IMR-90 (cell line): Measurements from ENCODE around the gene LDHD. TPM values are rescaled to one million over a fixed set of nuclear protein-coding genes. Genes with fewer than 3 reads are reported as not detected.

Experiments
- ATAC-seq: fragments of 200-7000 bp; cut with Tn5 transposase; 2 replicates; pipeline ENCODE4 v1.9.1; 2020; ENCODE audit warnings: low read depth, mild to moderate bottlenecking, moderate library complexity
- BruUV-seq: library from RNA; stranded (reverse); fragments of 400-500 nt; replicated peaks from 2 replicates; lab custom pipeline; 2021; lab: Mats Ljungman, UMichigan
- CTCF ChIA-PET: fragments of 300-600 bp; formaldehyde crosslinking; extraction: SDS; loops from one replicate; lab custom pipeline; 2021; ENCODE audit warnings: antibody characterized with exemption; lab: Yijun Ruan, JAX
- POLR2A ChIA-PET: fragments of 300-600 bp; sonication (Branson Sonifier 250); formaldehyde crosslinking; loops from one replicate; lab custom pipeline; 2022; ENCODE audit warnings: antibody characterized with exemption; ENCODE audit not compliant: unreplicated experiment; lab: Charles Lee
- DNase-seq: peaks from one replicate; pipeline ENCODE4 v3.0.0; 2013
- H2AFZ ChIP-seq: replicated peaks from 2 replicates; pipeline ENCODE3; 2013; ENCODE audit warnings: low read length, mild to moderate bottlenecking; ENCODE audit not compliant: poor library complexity
- H2AK5ac ChIP-seq: 2 replicates; pipeline ENCODE4 v1.6.1; 2013; ENCODE audit warnings: low read depth, low read length, inconsistent platforms
- H2AK9ac ChIP-seq: replicated peaks from 2 replicates; pipeline ENCODE3; 2013; ENCODE audit warnings: mild to moderate bottlenecking, low read depth, low read length, moderate library complexity; ENCODE audit not compliant: poor library complexity
- H2BK120ac ChIP-seq: 2 replicates; pipeline ENCODE4 v1.6.1; 2013; ENCODE audit warnings: low read depth, low read length, inconsistent platforms
- H2BK15ac ChIP-seq: 3 replicates; pipeline ENCODE4 v1.6.1; 2013; ENCODE audit warnings: low read depth, low read length, inconsistent platforms
- H2BK20ac ChIP-seq: 2 replicates; pipeline ENCODE4 v1.6.1; 2013; ENCODE audit warnings: low read depth, mild to moderate bottlenecking, inconsistent platforms, low read length, moderate library complexity
- H2BK5ac ChIP-seq: 2 replicates; pipeline ENCODE4 v1.6.1; 2013; ENCODE audit warnings: mild to moderate bottlenecking, low read depth, low read length, inconsistent platforms; ENCODE audit not compliant: poor library complexity, severe bottlenecking
- H3K14ac ChIP-seq: replicated peaks from 2 replicates; pipeline ENCODE4 v1.6.1; 2013; ENCODE audit warnings: low read depth, low read length, inconsistent platforms
- H3K18ac ChIP-seq: 2 replicates; pipeline ENCODE4 v1.6.1; 2013; ENCODE audit warnings: low read depth, low read length, control low read depth
- H3K23ac ChIP-seq: 2 replicates; pipeline ENCODE4 v1.6.1; 2013; ENCODE audit warnings: low read depth, low read length, inconsistent platforms
- H3K27ac ChIP-seq: 2 replicates; pipeline ENCODE4 v1.5.1; 2013; ENCODE audit warnings: mild to moderate bottlenecking, control low read depth, low read length; ENCODE audit not compliant: insufficient read depth
- H3K27me3 ChIP-seq: 2 replicates; pipeline ENCODE4 v1.6.1; 2013; ENCODE audit warnings: low read length; ENCODE audit not compliant: control insufficient read depth, insufficient read depth
- H3K36me3 ChIP-seq: 2 replicates; pipeline ENCODE4 v1.6.1; 2013; ENCODE audit warnings: low read length, mixed read lengths; ENCODE audit not compliant: control insufficient read depth, insufficient read depth
- H3K4ac ChIP-seq: 2 replicates; pipeline ENCODE4 v1.6.1; 2013; ENCODE audit warnings: low read depth, low read length, inconsistent platforms
- H3K4me1 ChIP-seq: 2 replicates; pipeline ENCODE4 v1.6.1; 2013; ENCODE audit warnings: low read length, mixed read lengths; ENCODE audit not compliant: control insufficient read depth, insufficient read depth
- H3K4me2 ChIP-seq: 2 replicates; pipeline ENCODE4 v1.6.1; 2013; ENCODE audit warnings: low read depth, mild to moderate bottlenecking, control low read depth, low read length, moderate library complexity
- H3K4me3 ChIP-seq: 2 replicates; pipeline ENCODE4 v1.5.1; 2013; ENCODE audit warnings: low read depth, mild to moderate bottlenecking, control low read depth, low read length, moderate library complexity; ENCODE audit not compliant: insufficient read depth
- H3K56ac ChIP-seq: 2 replicates; pipeline ENCODE4 v1.6.1; 2013; ENCODE audit warnings: low read length, inconsistent platforms; ENCODE audit not compliant: insufficient read depth; ENCODE audit errors: extremely low read depth
- H3K79me1 ChIP-seq, 2 experiments: 2 replicates each; pipeline ENCODE4 v1.6.1; 2013; ENCODE audit warnings: low read length in 2 of 2, inconsistent platforms in 1 of 2, low read depth in 1 of 2
- H3K9ac ChIP-seq: 2 replicates; pipeline ENCODE4 v1.6.1; 2013; ENCODE audit warnings: low read depth, low read length, control low read depth
- H3K9me1 ChIP-seq: 2 replicates; pipeline ENCODE4 v1.6.1; 2013; ENCODE audit warnings: low read length, inconsistent platforms; ENCODE audit not compliant: insufficient read depth
- H3K9me3 ChIP-seq: 2 replicates; pipeline ENCODE4 v1.6.1; 2013; ENCODE audit warnings: low read length; ENCODE audit not compliant: control insufficient read depth, insufficient read depth
- H4K20me1 ChIP-seq: 2 replicates; pipeline ENCODE4 v1.6.1; 2013; ENCODE audit warnings: low read length, inconsistent platforms; ENCODE audit not compliant: insufficient read depth
- H4K5ac ChIP-seq: 2 replicates; pipeline ENCODE4 v1.6.1; 2013; ENCODE audit warnings: mild to moderate bottlenecking, low read depth, low read length, control low read depth
- H4K8ac ChIP-seq, 2 experiments: 2 replicates each; pipeline ENCODE4 v1.6.1; 2013; ENCODE audit warnings: low read depth in 2 of 2, low read length in 2 of 2, control low read depth in 1 of 2, inconsistent platforms in 1 of 2
- H4K91ac ChIP-seq: 2 replicates; pipeline ENCODE4 v1.6.1; 2013; ENCODE audit warnings: low read depth, low read length, inconsistent platforms; ENCODE audit not compliant: insufficient read depth
- NFE2L2 ChIP-seq: fragments of 150-350 bp; IDR thresholded peaks from 2 replicates; pipeline ENCODE4 v1.6.1; 2016; ENCODE audit warnings: low read depth, mild to moderate bottlenecking, low read length
- RAD21 ChIP-seq: IDR thresholded peaks from 2 replicates; pipeline ENCODE4 v1.6.1; 2012; ENCODE audit warnings: low read length, improper control_type of control experiment
- WGBS, 2 experiments: methylation state at CpG; one replicate each; pipeline versions ENCODE4 v1.1.5 to v1.1.7; 2013; ENCODE audit warnings: missing lambda C conversion rate in 2 of 2; ENCODE audit not compliant: insufficient read length in 1 of 2; ENCODE audit errors: extremely low coverage in 2 of 2; 5-methylcytosine and 5-hydroxymethylcytosine counted together
- dilution Hi-C: fragments of 300-500 bp; cut with HindIII; formaldehyde crosslinking; loops from one replicate; pipeline ENCODE4 v1.14.3; 2018; ENCODE audit warnings: low sequenced_read_pairs; ENCODE audit not compliant: unreplicated experiment
- in situ Hi-C: fragments of 300-500 bp; cut with MboI; formaldehyde crosslinking; loops from 3 replicates; pipeline ENCODE4 v1.14.3; 2019; ENCODE audit warnings: low sequenced_read_pairs, inconsistent platforms, mixed read lengths
- intact Hi-C: fragments of 100-400 bp; cut with micrococcal nuclease; formaldehyde crosslinking; loops from 2 replicates; pipeline ENCODE4 v1.10.0; 2022
- polyA plus RNA-seq, 3 experiments: library from polyadenylated mRNA; depleted of rRNA; stranded (reverse); fragments of >200 nt; gene quantifications; 2 replicates each; pipeline ENCODE4 v1.2.3, GENCODE V29; 2012; ENCODE audit warnings: low replicate concordance in 1 of 3
- total RNA-seq: library from RNA; depleted of rRNA; stranded (reverse); fragments of >200 nt; gene quantifications from 2 replicates; pipeline ENCODE4 v1.2.3, GENCODE V29; 2012
- TF ChIP-seq, protein P1 (sequence below): fragments of 150-350 bp; IDR thresholded peaks from 2 replicates; pipeline ENCODE4 v1.6.1; 2017; ENCODE audit warnings: mild to moderate bottlenecking, antibody characterized with exemption, low read length, low read depth

Gene LDHD
- total and polyA plus RNA-seq, 2 of the 4 experiments (the other 2 are of a cell fraction): under 0.01 to 0.26 TPM

DNA sequence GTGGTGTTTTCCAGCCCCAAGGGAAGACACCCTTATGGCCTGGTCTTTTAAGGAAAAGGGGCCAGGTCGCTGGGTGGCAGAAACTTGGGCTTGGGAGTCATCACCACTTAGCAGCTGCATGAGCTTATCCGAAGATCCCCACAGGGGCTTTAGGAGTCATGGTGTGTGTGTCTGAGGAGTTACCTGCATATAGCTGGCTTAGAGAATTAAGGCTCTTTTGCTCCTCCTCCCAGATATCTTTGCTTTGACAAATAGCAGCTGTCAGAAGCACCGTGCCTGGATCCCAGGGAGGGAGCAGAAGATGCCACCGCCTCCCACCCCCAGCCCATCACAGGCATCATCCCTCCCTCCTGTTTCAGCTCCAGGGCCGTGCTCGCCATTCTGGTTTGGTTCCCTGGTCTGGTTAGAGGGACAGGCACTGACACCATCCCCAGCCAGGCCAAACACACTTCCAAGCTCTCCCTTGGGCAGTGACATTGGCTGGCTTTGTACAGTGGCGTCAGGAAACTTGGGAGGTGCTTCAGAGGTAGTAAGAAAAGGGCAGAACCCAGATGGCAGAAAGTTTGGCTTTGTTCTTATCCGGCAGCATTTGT is 17.4 kb downstream of the LDHD start:
- H3K56ac ChIP-seq: no peak overlapping the region
- H4K8ac ChIP-seq: peak overlapping the region in 1 of 2 experiments; percentile 64; a peak in 2 of 4 replicates
- no peak overlapping the region for H4K5ac ChIP-seq
- H3K79me1 ChIP-seq: peaks cover 10 to 34% of the 10 kb centered on the region in 2 experiments
- in situ Hi-C loops (no loop called here), dilution Hi-C loops (no loop called here), intact Hi-C loops (no loop called here)
- H3K9ac ChIP-seq: no peak overlapping the region
- CTCF ChIA-PET: no interaction called here
- no peak overlapping the region for H2BK15ac ChIP-seq
- H3K36me3 ChIP-seq: peaks cover 10% of the 10 kb centered on the region; the same call in 1 of the 2 replicates
- H2AFZ ChIP-seq: no peak overlapping the region
- TF ChIP-seq, protein P1, sequence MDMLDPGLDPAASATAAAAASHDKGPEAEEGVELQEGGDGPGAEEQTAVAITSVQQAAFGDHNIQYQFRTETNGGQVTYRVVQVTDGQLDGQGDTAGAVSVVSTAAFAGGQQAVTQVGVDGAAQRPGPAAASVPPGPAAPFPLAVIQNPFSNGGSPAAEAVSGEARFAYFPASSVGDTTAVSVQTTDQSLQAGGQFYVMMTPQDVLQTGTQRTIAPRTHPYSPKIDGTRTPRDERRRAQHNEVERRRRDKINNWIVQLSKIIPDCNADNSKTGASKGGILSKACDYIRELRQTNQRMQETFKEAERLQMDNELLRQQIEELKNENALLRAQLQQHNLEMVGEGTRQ: no peak
- no peak for TF ChIP-seq RAD21
- TF ChIP-seq NFE2L2: no peak
- peaks cover 10% of the 10 kb centered on the region; the same call in 1 of the 2 replicates for H3K4me1 ChIP-seq
- H3K4ac ChIP-seq: 0 out of 2 replicates have a peak overlapping the region, but pooled peaks have one; percentile 12
- H3K23ac ChIP-seq: no peak overlapping the region
- H2AK9ac ChIP-seq: peak overlapping the region; percentile 74
- H3K4me3 ChIP-seq: no peak overlapping the region
- H2AK5ac ChIP-seq: 0 out of 2 replicates have a peak overlapping the region, but pooled peaks have one; percentile 59
- H2BK120ac ChIP-seq: no peak overlapping the region
- no peak overlapping the region for H2BK5ac ChIP-seq
- WGBS, 2 experiments: 76% methylated on average over 3 of the region's 8 CpGs; no CpG with 5 or more reads in 1 of the 2 experiments
- H4K91ac ChIP-seq: no peak overlapping the region
- H3K18ac ChIP-seq: no peak overlapping the region
- H3K4me2 ChIP-seq: no peak overlapping the region
- ATAC-seq: no peak
- no peaks in the 10 kb centered on the region for H3K27me3 ChIP-seq
- H4K20me1 ChIP-seq: no peaks in the 10 kb centered on the region
- no peaks in the 10 kb centered on the region for H3K9me3 ChIP-seq
- BruUV-seq: no TSS peak
- H3K9me1 ChIP-seq: peaks cover 19% of the 10 kb centered on the region
- POLR2A ChIA-PET: interaction anchor here (0.7 kb wide), 1 partner anchor 112 kb away, joined by 4 read pairs; no protein-coding TSS in a partner anchor
- H3K27ac ChIP-seq: no peak overlapping the region
- DNase-seq: no peak
- H2BK20ac ChIP-seq: no peak overlapping the region
- H3K14ac ChIP-seq: 0 out of 2 replicates have a peak overlapping the region, but pooled peaks have one; percentile 53
